Measurements from ENCODE around the gene TGFBR3L. TPM values are rescaled to one million over a fixed set of nuclear protein-coding genes. Genes with fewer than 3 reads are reported as not detected.

The TGFBR3L gene
- total and polyA plus RNA-seq, 2 donors (not counting 3 experiments of a cell fraction or from before 2014, with no cell fraction given) = 0.35 TPM; not detected in 1

DNA sequence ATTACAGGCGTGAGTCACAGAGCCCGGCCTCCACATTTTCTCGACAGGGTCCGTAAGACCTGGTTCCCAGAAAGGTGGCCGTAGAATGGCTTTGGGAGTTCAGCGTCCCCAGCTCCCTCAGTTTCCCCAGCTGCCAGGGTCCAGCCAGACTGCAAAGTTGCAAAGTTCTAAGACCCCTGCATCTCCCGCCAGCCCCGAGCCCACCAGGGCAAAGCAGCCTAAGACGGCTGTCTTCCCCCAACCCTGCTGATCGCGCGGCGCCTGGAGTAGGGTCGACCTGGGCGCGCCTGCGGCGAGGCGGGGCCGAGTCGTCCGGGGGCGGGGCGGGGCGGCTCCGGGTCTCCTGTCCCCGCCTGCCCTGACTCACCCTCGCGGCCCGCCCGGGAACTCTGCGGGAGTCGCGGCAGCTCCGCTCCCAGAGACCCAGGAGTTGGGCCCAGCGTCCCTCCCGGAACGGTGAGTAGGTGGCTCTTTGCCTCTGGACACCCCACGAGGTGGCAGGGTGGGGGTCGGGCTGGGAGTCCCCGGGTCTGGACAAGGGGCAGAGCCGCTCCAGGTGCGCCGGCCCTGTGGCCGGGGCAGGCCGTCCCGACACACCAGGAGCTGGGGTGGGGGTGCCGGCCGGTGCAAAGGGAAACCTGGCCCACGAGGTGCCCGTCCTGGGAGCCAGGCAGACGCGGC lies 26.3 kb upstream of the TGFBR3L start, which contains the start of gene LRRC8E:
LRRC8E (plus strand) TSS at position 366 of the 681 bp plus-strand sequence. CDS start 7,094 bp downstream, outside the sequence.
- H3K27ac ChIP-seq (ENCODE audit: insufficient read depth, low read depth, low read length) = peak within 1 kb of the TSS; percentile 22
- no peaks in the 10 kb centered on the region for H3K36me3 ChIP-seq (ENCODE audit: control insufficient read depth in 2 of 2, extremely low read depth in 1 of 2, insufficient read depth in 2 of 2, low read length in 2 of 2)
- no peaks in the 10 kb centered on the region for H3K9me3 ChIP-seq (replicated peaks; ENCODE audit: control insufficient read depth, insufficient read depth, low read length)
- dilution Hi-C loops (cut with MboI; ENCODE audit: extremely low pct_ligation_motif_present, low sequenced_read_pairs) (no loop called here), intact Hi-C loops (cut with micrococcal nuclease) (loop anchor here (1.0 kb wide), 1 partner anchor 15 kb away; the partner anchor contains the start of gene MAP2K7)
- peak; percentile 47 for TF ChIP-seq FOS (IDR thresholded peaks at IDR 0.05; ENCODE audit: borderline replicate concordance, insufficient read depth, low read length)
- TF ChIP-seq, protein P1, sequence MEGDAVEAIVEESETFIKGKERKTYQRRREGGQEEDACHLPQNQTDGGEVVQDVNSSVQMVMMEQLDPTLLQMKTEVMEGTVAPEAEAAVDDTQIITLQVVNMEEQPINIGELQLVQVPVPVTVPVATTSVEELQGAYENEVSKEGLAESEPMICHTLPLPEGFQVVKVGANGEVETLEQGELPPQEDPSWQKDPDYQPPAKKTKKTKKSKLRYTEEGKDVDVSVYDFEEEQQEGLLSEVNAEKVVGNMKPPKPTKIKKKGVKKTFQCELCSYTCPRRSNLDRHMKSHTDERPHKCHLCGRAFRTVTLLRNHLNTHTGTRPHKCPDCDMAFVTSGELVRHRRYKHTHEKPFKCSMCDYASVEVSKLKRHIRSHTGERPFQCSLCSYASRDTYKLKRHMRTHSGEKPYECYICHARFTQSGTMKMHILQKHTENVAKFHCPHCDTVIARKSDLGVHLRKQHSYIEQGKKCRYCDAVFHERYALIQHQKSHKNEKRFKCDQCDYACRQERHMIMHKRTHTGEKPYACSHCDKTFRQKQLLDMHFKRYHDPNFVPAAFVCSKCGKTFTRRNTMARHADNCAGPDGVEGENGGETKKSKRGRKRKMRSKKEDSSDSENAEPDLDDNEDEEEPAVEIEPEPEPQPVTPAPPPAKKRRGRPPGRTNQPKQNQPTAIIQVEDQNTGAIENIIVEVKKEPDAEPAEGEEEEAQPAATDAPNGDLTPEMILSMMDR (IDR thresholded peaks at IDR 0.05; ENCODE audit: extremely low read depth in 1 of 2, insufficient read depth in 1 of 2, low read depth in 1 of 2, low read length in 2 of 2) = no peak
- TF ChIP-seq POLR2AphosphoS5 (IDR thresholded peaks at IDR 0.05; ENCODE audit: insufficient read depth, low read depth, low read length) = peak; percentile 33
- H2AFZ ChIP-seq (ENCODE audit: low read depth, low read length) = peak within 1 kb of the TSS; percentile 96
- CTCF ChIA-PET = interaction anchor here (1.0 to 4.7 kb wide), 4 partner anchors 9 to 207 kb away, joined by 3 to 20 read pairs (median 4); partner anchors contain the start of gene TRAPPC5
- no TSS peak for BruUV-seq (replicated peaks)
- POLR2A ChIA-PET = no interaction called here
- peaks cover 8% of the 10 kb centered on the region for H3K4me1 ChIP-seq (ENCODE audit: control insufficient read depth, extremely low read depth, insufficient read depth, low read length)
- H3K9me1 ChIP-seq (replicated peaks; ENCODE audit: control insufficient read depth, extremely low read depth, insufficient read depth, low read length) = no peaks in the 10 kb centered on the region
- DNase-seq (ENCODE audit: low read depth, low spot score) (peak; percentile 33), FAIRE-seq (peak; percentile 35)
- peak within 1 kb of the TSS; percentile 62 for H3K4me2 ChIP-seq (ENCODE audit: insufficient read depth, low read length)
- peak within 1 kb of the TSS; percentile 31 to 43 (median 42) for H3K4me3 ChIP-seq (replicated peaks in 1 of 3; ENCODE audit: insufficient read depth in 1 of 3, low read depth in 1 of 3, low read length in 3 of 3)
- H3K79me2 ChIP-seq (ENCODE audit: control insufficient read depth, insufficient read depth, low read length) = no peaks in the 10 kb centered on the region
- H4K20me1 ChIP-seq (replicated peaks; ENCODE audit: control insufficient read depth, extremely low read depth, insufficient read depth, low read length) = no peaks in the 10 kb centered on the region
- peak within 1 kb of the TSS; percentile 51 for H3K9ac ChIP-seq (replicated peaks; ENCODE audit: extremely low read depth, insufficient read depth, low read length)
- no peaks in the 10 kb centered on the region for H3K27me3 ChIP-seq (ENCODE audit: control insufficient read depth in 2 of 2, insufficient read depth in 2 of 2, low read length in 2 of 2)
